ENCODE measurements around the gene SLC6A6. TPM values are rescaled to one million over a fixed set of nuclear protein-coding genes. Genes with fewer than 3 reads are reported as not detected.
"Not testable (repeated sequence)": the region's sequence is repeated elsewhere in the genome, so short reads cannot be mapped to it uniquely, and the experiment has no call there.

SLC6A6 gene
- total RNA-seq, 1 donor from 2014 or later = 3.8 TPM

DNA sequence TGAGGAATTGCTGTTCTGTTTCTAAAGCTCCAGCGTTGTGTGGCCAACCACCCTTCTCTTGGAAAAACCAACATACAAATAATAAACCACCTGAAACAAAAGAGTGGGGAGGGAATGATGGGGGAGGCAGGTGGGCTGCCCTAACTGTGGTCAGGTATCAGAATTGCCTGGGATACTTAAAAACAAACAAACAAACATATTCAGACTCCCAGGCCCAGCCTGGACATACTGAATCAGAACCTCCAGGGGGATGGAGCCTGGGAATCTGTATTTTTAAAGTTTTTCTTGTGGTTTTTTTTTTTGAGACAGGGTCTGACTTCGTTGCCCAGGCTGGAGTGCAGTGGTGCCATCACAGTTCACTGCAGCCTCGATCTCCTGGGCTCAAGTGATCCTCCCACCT, 4.4 kb downstream of the SLC6A6 start:
- no peak overlapping the region for H3K4me3 ChIP-seq (ENCODE audit: low read depth, low read length)

DNA sequence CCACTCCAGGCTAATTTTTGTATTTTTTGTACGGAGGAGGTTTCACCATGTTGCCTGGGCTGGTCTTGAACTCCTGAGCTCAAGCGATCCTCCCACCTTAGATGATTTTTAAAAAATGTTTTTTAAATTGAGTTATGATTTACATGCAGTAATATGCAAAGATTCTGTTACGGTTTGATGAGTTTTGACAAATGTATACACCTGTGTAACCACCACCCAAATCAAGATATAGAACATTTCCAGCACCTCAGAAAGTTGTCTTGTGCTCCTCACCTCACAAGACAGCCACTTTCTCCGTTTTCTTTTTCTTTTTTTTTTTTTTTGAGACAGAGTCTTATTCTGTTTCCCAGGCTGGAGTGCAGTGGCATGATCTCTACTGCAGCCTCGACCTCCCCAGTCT, 4.8 kb downstream of the SLC6A6 start:
- Histone ChIP-seq H3K27me3 (ENCODE audit: control insufficient read depth, insufficient read depth, low read length) (no peaks in the 10 kb centered on the region), H3K36me3 (ENCODE audit: control insufficient read depth, insufficient read depth, low read length) (peaks cover 2% of the 10 kb centered on the region), H3K4me3 (ENCODE audit: low read depth, low read length) (no peak overlapping the region)
- DNase-seq (ENCODE audit: low read depth) = no peak
- TF ChIP-seq, protein P1, sequence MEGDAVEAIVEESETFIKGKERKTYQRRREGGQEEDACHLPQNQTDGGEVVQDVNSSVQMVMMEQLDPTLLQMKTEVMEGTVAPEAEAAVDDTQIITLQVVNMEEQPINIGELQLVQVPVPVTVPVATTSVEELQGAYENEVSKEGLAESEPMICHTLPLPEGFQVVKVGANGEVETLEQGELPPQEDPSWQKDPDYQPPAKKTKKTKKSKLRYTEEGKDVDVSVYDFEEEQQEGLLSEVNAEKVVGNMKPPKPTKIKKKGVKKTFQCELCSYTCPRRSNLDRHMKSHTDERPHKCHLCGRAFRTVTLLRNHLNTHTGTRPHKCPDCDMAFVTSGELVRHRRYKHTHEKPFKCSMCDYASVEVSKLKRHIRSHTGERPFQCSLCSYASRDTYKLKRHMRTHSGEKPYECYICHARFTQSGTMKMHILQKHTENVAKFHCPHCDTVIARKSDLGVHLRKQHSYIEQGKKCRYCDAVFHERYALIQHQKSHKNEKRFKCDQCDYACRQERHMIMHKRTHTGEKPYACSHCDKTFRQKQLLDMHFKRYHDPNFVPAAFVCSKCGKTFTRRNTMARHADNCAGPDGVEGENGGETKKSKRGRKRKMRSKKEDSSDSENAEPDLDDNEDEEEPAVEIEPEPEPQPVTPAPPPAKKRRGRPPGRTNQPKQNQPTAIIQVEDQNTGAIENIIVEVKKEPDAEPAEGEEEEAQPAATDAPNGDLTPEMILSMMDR (IDR thresholded peaks at IDR 0.05; ENCODE audit: insufficient read depth, low read length, poor library complexity, severe bottlenecking) = no peak

More for the DNA sequence above, 4.4 kb downstream of the SLC6A6 start:
- no peak for DNase-seq (ENCODE audit: low read depth)
- H3K36me3 ChIP-seq (ENCODE audit: control insufficient read depth, insufficient read depth, low read length) = peaks cover 2% of the 10 kb centered on the region
- TF ChIP-seq, protein P1 (IDR thresholded peaks at IDR 0.05; ENCODE audit: insufficient read depth, low read length, poor library complexity, severe bottlenecking) = no peak
- no peaks in the 10 kb centered on the region for H3K27me3 ChIP-seq (ENCODE audit: control insufficient read depth, insufficient read depth, low read length)

DNA sequence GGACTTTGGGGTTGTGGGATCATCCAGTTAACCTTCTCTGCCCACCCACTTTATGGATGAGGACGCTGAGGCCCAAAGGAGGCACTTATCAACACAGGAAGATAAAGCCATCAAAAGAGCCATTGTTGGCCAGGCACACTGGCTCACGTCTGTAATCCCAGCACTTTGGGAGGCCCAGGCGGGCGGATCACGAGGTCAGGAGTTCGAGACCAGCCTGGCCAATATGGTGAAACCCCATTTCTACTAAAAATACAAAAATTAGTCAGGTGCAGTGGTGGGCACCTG, 7.3 kb downstream of the SLC6A6 start:
- H3K36me3 ChIP-seq (ENCODE audit: control insufficient read depth, insufficient read depth, low read length); DNase-seq (ENCODE audit: low read depth); H3K4me3 ChIP-seq (ENCODE audit: low read depth, low read length); H3K27me3 ChIP-seq (ENCODE audit: control insufficient read depth, insufficient read depth, low read length): not testable (repeated sequence)

DNA sequence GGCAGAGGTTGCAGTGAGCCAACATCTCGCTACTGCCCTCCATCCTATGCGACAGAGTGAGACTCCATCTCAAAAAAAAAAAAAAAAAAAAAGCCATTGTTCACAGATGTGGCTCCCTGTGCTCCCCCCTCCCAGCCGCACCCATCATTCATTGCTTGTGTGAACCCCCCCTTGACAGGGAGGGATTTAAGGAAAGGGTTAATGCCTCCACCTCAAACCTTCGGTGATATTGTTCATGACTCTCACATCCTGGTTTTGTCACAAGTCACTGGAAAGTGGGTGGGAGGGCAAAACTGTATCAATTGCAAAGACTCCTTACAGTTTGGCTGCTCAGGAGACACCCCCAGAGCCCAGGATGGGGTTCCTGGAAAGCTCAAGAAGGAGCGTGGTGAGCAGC, 7.7 kb downstream of the SLC6A6 start:
- DNase-seq (ENCODE audit: low read depth) = no peak
- Histone ChIP-seq H3K36me3 (ENCODE audit: control insufficient read depth, insufficient read depth, low read length) (peaks cover 2% of the 10 kb centered on the region), H3K27me3 (ENCODE audit: control insufficient read depth, insufficient read depth, low read length) (no peaks in the 10 kb centered on the region), H3K4me3 (ENCODE audit: low read depth, low read length) (no peak overlapping the region)
- TF ChIP-seq, protein P1 (IDR thresholded peaks at IDR 0.05; ENCODE audit: insufficient read depth, low read length, poor library complexity, severe bottlenecking) = no peak

DNA sequence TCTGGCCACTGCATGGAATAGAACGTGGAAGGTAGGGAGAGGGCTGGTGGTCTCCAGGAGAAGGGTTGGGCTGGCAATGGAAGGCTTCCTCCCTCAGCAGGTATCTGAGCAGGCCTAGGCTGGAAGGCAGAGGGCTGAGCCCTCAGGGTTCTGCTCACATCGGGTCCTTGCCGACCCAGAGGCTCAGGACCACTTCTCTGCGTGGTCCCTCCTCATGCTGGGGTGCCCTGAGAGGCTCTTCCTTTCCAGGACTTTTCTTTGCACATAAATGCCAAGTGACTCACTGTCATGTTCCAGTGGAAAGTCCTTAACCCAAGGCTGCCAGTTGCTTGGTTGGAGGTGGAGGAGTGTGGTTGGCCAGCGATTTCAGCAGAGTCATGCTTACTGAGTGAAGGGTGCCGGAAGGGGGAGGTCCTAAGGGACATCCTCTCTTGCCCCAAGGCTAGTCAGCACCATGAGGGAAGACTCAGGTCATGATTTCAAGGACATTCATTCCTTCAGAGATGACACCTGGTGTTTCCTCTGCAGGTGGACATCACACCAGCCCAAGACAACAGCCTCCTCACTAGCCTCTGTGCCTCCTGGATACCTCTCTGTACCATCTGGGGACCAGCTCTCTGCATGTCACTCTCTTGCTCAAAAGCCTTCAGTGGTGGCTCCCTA, 8.2 kb downstream of the SLC6A6 start:
- Histone ChIP-seq H3K4me3 (ENCODE audit: low read depth, low read length) (no peak overlapping the region), H3K36me3 (ENCODE audit: control insufficient read depth, insufficient read depth, low read length) (peaks cover 2% of the 10 kb centered on the region), H3K27me3 (ENCODE audit: control insufficient read depth, insufficient read depth, low read length) (no peaks in the 10 kb centered on the region)
- peak; percentile 80 for DNase-seq (ENCODE audit: low read depth)
- TF ChIP-seq, protein P1 (IDR thresholded peaks at IDR 0.05; ENCODE audit: insufficient read depth, low read length, poor library complexity, severe bottlenecking) = no peak

DNA sequence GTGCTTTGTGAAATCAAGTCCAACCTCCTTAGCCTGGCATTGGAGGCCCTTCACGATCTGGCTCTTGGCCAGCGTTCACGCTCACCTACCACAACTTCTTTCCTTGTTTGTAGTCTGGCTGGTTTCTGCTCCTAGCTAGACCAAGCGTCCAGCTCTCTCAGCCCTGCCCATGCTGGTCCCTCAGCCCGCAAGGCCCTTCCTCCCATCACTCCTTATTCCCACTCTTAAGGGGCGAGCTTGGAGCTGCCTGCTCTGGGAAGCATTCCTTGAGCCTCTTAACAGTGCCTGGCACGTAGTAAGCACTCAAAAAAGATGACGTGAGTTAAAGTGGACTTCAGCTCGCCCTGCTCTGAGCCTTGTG, 8.7 kb downstream of the SLC6A6 start:
- TF ChIP-seq, protein P1 (IDR thresholded peaks at IDR 0.05; ENCODE audit: insufficient read depth, low read length, poor library complexity, severe bottlenecking) = no peak
- Histone ChIP-seq H3K27me3 (ENCODE audit: control insufficient read depth, insufficient read depth, low read length) (no peaks in the 10 kb centered on the region), H3K4me3 (ENCODE audit: low read depth, low read length) (no peak overlapping the region), H3K36me3 (ENCODE audit: control insufficient read depth, insufficient read depth, low read length) (peaks cover 2% of the 10 kb centered on the region)
- DNase-seq (ENCODE audit: low read depth) = no peak
